CD14-positive monocyte (primary cell): Measurements from ENCODE around the gene DHX15. TPM values are rescaled to one million over a fixed set of nuclear protein-coding genes. Genes with fewer than 3 reads are reported as not detected.
A peak's percentile ranks its signal among the peaks of the same experiment; 100 is the strongest.

Experiments used
- DNase-seq, 3 donors: peaks; one replicate each; pipeline ENCODE4 v3.0.0-alpha.2; 2011 to 2022
- H2AFZ ChIP-seq: 2 replicates; pipeline ENCODE4 v1.6.0; 2012; ENCODE audit warnings: mild to moderate bottlenecking, low read depth, low read length, inconsistent platforms; ENCODE audit not compliant: insufficient read depth, poor library complexity, severe bottlenecking
- H3K27ac ChIP-seq, 2 donors: 1 replicate in 1 of 2; 2 replicates in 1 of 2; pipeline ENCODE4 v1.5.1; 2012 to 2013; ENCODE audit warnings: low read length in 2 of 2, control low read depth in 1 of 2, inconsistent platforms in 1 of 2, low read depth in 1 of 2, mild to moderate bottlenecking in 1 of 2
- H3K27me3 ChIP-seq, 2 donors: one replicate each; pipeline versions ENCODE4 v1.6.0 to v1.6.1; 2011 to 2013; ENCODE audit warnings: low read length in 2 of 2; ENCODE audit not compliant: control insufficient read depth in 2 of 2, insufficient read depth in 2 of 2
- H3K36me3 ChIP-seq, 2 donors: replicated peaks in 1 of 2; 1 replicate in 1 of 2; 2 replicates in 1 of 2; pipeline versions ENCODE4 v1.5.1 to v1.6.1; 2012 to 2013; ENCODE audit warnings: low read length in 2 of 2, control low read depth in 1 of 2, inconsistent platforms in 1 of 2, mild to moderate bottlenecking in 1 of 2; ENCODE audit not compliant: insufficient read depth in 2 of 2, control insufficient read depth in 1 of 2
- H3K4me1 ChIP-seq, 2 donors: 1 replicate in 1 of 2; 2 replicates in 1 of 2; pipeline versions ENCODE4 v1.5.1 to v1.6.1; 2012 to 2013; ENCODE audit warnings: low read length in 2 of 2, control low read depth in 1 of 2, inconsistent platforms in 1 of 2, mild to moderate bottlenecking in 1 of 2, moderate library complexity in 1 of 2; ENCODE audit not compliant: insufficient read depth in 2 of 2, control insufficient read depth in 1 of 2
- H3K4me2 ChIP-seq: replicated peaks from 2 replicates; pipeline ENCODE3; 2012; ENCODE audit warnings: low read length, moderate library complexity, mild to moderate bottlenecking; ENCODE audit not compliant: poor library complexity, severe bottlenecking; ENCODE audit errors: extremely low read depth
- H3K4me3 ChIP-seq, 3 experiments: fragments of 200-600 bp in 1 of 3; sonication (generic) in 1 of 3; replicated peaks in 1 of 3; 1 replicate in 2 of 3; 2 replicates in 1 of 3; pipeline ENCODE4 v1.5.1; 2011 to 2013; ENCODE audit warnings: low read length in 3 of 3, mild to moderate bottlenecking in 3 of 3, control low read depth in 2 of 3, low read depth in 2 of 3, inconsistent platforms in 1 of 3, moderate library complexity in 1 of 3
- H3K79me2 ChIP-seq: 2 replicates; pipeline ENCODE4 v1.6.0; 2012; ENCODE audit warnings: mild to moderate bottlenecking, control low read depth, inconsistent platforms, low read length, moderate library complexity; ENCODE audit not compliant: insufficient read depth
- H3K9ac ChIP-seq: 2 replicates; pipeline ENCODE4 v1.6.0; 2017; ENCODE audit warnings: low read length, mild to moderate bottlenecking; ENCODE audit not compliant: insufficient read depth, poor library complexity, severe bottlenecking
- H3K9me3 ChIP-seq, 2 donors: replicated peaks in 1 of 2; 1 replicate in 1 of 2; 2 replicates in 1 of 2; pipeline versions ENCODE4 v1.5.1 to v1.6.1; 2012 to 2013; ENCODE audit warnings: low read length in 2 of 2, control low read depth in 1 of 2; ENCODE audit not compliant: control insufficient read depth in 1 of 2, insufficient read depth in 1 of 2
- H4K20me1 ChIP-seq: 2 replicates; pipeline ENCODE4 v1.6.0; 2012; ENCODE audit warnings: mild to moderate bottlenecking, low read length, control low read depth, moderate library complexity; ENCODE audit not compliant: insufficient read depth
- H3K27ac Mint-ChIP-seq, 7 donors: one replicate each; pipeline ENCODE4 v1.8.0; 2020; ENCODE audit warnings: mild to moderate bottlenecking in 7 of 7, mixed read lengths in 7 of 7, moderate library complexity in 6 of 7, inconsistent platforms in 2 of 7
- H3K27me3 Mint-ChIP-seq, 3 donors: one replicate each; pipeline ENCODE4 v1.8.0; 2021 to 2022; ENCODE audit warnings: low read depth in 3 of 3, mild to moderate bottlenecking in 3 of 3, mixed read lengths in 3 of 3, moderate library complexity in 3 of 3, inconsistent platforms in 1 of 3
- H3K36me3 Mint-ChIP-seq, 2 donors: one replicate each; pipeline ENCODE4 v1.8.0; 2020; ENCODE audit warnings: mixed read lengths in 2 of 2, inconsistent platforms in 1 of 2, mild to moderate bottlenecking in 1 of 2
- H3K4me1 Mint-ChIP-seq: one replicate; pipeline ENCODE4 v1.8.0; 2020; ENCODE audit warnings: mild to moderate bottlenecking, mixed read lengths
- H3K4me3 Mint-ChIP-seq, 2 donors: one replicate each; pipeline ENCODE4 v1.8.0; 2020; ENCODE audit warnings: mild to moderate bottlenecking in 2 of 2, mixed read lengths in 2 of 2, moderate library complexity in 1 of 2
- H3K9me3 Mint-ChIP-seq, 7 donors: one replicate each; pipeline ENCODE4 v1.8.0; 2020 to 2022; ENCODE audit warnings: mixed read lengths in 7 of 7, mild to moderate bottlenecking in 6 of 7, moderate library complexity in 6 of 7, inconsistent platforms in 2 of 7
- CTCF ChIP-seq: fragments of 200-600 bp; IDR thresholded peaks from one replicate; pipeline ENCODE4 v1.8.0; 2022; ENCODE audit warnings: antibody characterized with exemption, mild to moderate bottlenecking
- WGBS: methylation state at CpG from one replicate; pipeline ENCODE4 v1.1.5; 2013; ENCODE audit warnings: missing lambda C conversion rate; ENCODE audit not compliant: insufficient coverage; 5-methylcytosine and 5-hydroxymethylcytosine counted together
- intact Hi-C, 2 donors: fragments of 100-400 bp; cut with micrococcal nuclease; formaldehyde crosslinking; loops; one replicate each; pipeline versions ENCODE4 v1.15.0 to v1.15.1; 2023
- polyA plus RNA-seq, 3 donors: library from polyadenylated mRNA; depleted of rRNA in 1 of 3; unstranded in 2 of 3; stranded (reverse) in 1 of 3; fragments of 300-500 nt in 2 of 3; fragments of >200 nt in 1 of 3; fragmentation: Illumina TruSeq in 2 of 3; gene quantifications; 1 replicate in 2 of 3; 2 replicates in 1 of 3; pipeline ENCODE4 v1.2.3, GENCODE V29; 2012 to 2021

DHX15 gene
- polyA plus RNA-seq, 3 donors = 27.2 to 77.7 (median 37.5) TPM

DNA sequence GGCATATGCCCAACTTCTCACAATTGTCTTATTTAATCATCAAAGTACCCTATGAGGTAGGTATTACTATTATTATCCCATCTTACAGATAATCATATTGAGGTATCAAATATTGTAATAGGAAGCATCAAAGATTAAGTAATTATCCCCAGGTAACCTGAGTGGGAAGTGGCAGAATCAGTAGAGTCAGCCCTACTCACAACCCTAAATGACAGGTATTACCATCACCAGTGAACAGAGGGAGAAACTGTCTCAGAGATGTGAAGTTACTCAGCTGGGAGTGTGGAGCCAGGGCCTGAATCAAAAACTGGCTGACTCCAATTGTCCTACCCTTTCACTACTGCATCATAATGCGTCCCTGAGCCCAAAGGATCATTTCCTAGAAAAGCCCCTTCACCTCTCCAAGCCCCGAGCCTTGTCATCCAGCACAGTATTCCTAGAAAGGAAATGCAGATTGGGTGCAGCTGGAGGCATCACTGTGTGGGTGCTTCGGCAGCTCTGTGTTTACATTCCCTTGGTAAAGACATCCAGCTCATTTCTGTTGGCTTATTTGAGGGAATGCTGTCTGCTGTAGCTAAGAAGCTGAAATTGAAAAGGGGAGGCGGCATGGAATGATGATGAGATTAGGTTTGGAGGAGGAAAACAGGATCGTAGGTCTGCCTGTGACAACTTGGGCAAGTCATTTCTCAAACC is 72.8 kb downstream of the DHX15 start:
- Histone ChIP-seq H3K9ac (no peak overlapping the region), H3K79me2 (no peaks in the 10 kb centered on the region), H3K9me3 (no peaks in the 10 kb centered on the region), H3K4me3 (no peak overlapping the region), H3K27me3 (no peaks in the 10 kb centered on the region), H3K4me1 (no peaks in the 10 kb centered on the region), H3K4me2 (no peak overlapping the region), H4K20me1 (no peaks in the 10 kb centered on the region), H3K27ac (no peak overlapping the region), H2AFZ (no peak overlapping the region), H3K36me3 (peaks cover 0 to 8% of the 10 kb centered on the region in 2 donors)
- no peak for TF ChIP-seq CTCF
- no peak for DNase-seq
- Mint-ChIP-seq H3K27ac (peak overlapping the region in 1 of 7 donors; percentile 2), H3K36me3 (peaks cover 0 to 9% of the 10 kb centered on the region in 2 donors), H3K4me1 (peaks cover 4% of the 10 kb centered on the region), H3K27me3 (peaks cover 0 to 2% (median under 1%) of the 10 kb centered on the region in 3 donors), H3K4me3 (no peak overlapping the region), H3K9me3 (peaks cover 0 to under 1% (median 0%) of the 10 kb centered on the region in 7 donors)
- intact Hi-C loops = no loop called here
- 100% methylated on average over 2 of the region's 5 CpGs for WGBS

GRCh38 chr4:24510091-24510490 is 74.3 kb downstream of the DHX15 start:
- Histone ChIP-seq H3K27ac (no peak overlapping the region), H3K9ac (no peak overlapping the region), H3K27me3 (no peaks in the 10 kb centered on the region), H3K9me3 (no peaks in the 10 kb centered on the region), H2AFZ (no peak overlapping the region), H3K36me3 (no peaks in the 10 kb centered on the region), H3K4me3 (no peak overlapping the region), H3K4me1 (no peaks in the 10 kb centered on the region), H4K20me1 (no peaks in the 10 kb centered on the region), H3K4me2 (no peak overlapping the region), H3K79me2 (no peaks in the 10 kb centered on the region)
- H3K27me3 Mint-ChIP-seq = peaks cover 0 to 2% (median 1%) of the 10 kb centered on the region in 3 donors
- no peak for TF ChIP-seq CTCF
- DNase-seq = no peak
- WGBS = 93% methylated on average over 3 of the region's 5 CpGs
- peaks cover 0 to 1% (median 0%) of the 10 kb centered on the region in 7 donors for H3K9me3 Mint-ChIP-seq
- peaks cover 0 to 3% of the 10 kb centered on the region in 2 donors for H3K36me3 Mint-ChIP-seq
- H3K4me1 Mint-ChIP-seq = peaks cover 4% of the 10 kb centered on the region
- intact Hi-C loops = no loop called here
- H3K4me3 Mint-ChIP-seq = no peak overlapping the region
- H3K27ac Mint-ChIP-seq = no peak overlapping the region
